GM23248 (cell line): Measurements from ENCODE around the gene OLFML1. TPM values are rescaled to one million over a fixed set of nuclear protein-coding genes. Genes with fewer than 3 reads are reported as not detected.

Experiments used
- DNase-seq: peaks from one replicate; pipeline ENCODE4 v3.0.0-alpha.2; 2015
- H2AFZ ChIP-seq: fragments of 200-600 bp; sonication (generic); 2 replicates; pipeline ENCODE4 v1.6.1; 2016; ENCODE audit warnings: antibody characterized with exemption
- H3F3A ChIP-seq: fragments of 200-600 bp; sonication (generic); 2 replicates; pipeline ENCODE4 v1.6.1; 2016; ENCODE audit warnings: mild to moderate bottlenecking, antibody characterized with exemption, mixed run types; ENCODE audit not compliant: insufficient read depth
- H3K27ac ChIP-seq: fragments of 200-600 bp; sonication (generic); 2 replicates; pipeline ENCODE4 v1.5.1; 2016; ENCODE audit warnings: mild to moderate bottlenecking
- H3K27me3 ChIP-seq: fragments of 200-600 bp; sonication (generic); replicated peaks from 2 replicates; pipeline ENCODE4 v1.6.1; 2016; ENCODE audit warnings: mild to moderate bottlenecking; ENCODE audit not compliant: insufficient read depth
- H3K36me3 ChIP-seq: fragments of 200-600 bp; sonication (generic); 2 replicates; pipeline ENCODE4 v1.6.1; 2016; ENCODE audit warnings: low read depth, mild to moderate bottlenecking
- H3K4me1 ChIP-seq: fragments of 200-600 bp; sonication (generic); 2 replicates; pipeline ENCODE4 v1.6.1; 2016; ENCODE audit warnings: mild to moderate bottlenecking; ENCODE audit not compliant: insufficient read depth
- H3K4me2 ChIP-seq: fragments of 200-600 bp; sonication (generic); one replicate; pipeline ENCODE4 v1.6.1; 2016; ENCODE audit warnings: mild to moderate bottlenecking; ENCODE audit not compliant: unreplicated experiment
- H3K4me3 ChIP-seq: fragments of 200-600 bp; sonication (generic); 2 replicates; pipeline ENCODE4 v1.5.1; 2016; ENCODE audit warnings: mild to moderate bottlenecking
- H3K79me2 ChIP-seq: fragments of 200-600 bp; sonication (generic); 2 replicates; pipeline ENCODE4 v1.6.1; 2016; ENCODE audit warnings: mild to moderate bottlenecking; ENCODE audit not compliant: insufficient read depth
- H3K9ac ChIP-seq: fragments of 200-600 bp; sonication (generic); 2 replicates; pipeline ENCODE4 v1.6.1; 2016; ENCODE audit warnings: mild to moderate bottlenecking
- H3K9me2 ChIP-seq: fragments of 200-600 bp; sonication (generic); 2 replicates; pipeline ENCODE4 v1.6.1; 2016; ENCODE audit warnings: mixed run types, mild to moderate bottlenecking, moderate library complexity; ENCODE audit not compliant: insufficient read depth
- H3K9me3 ChIP-seq: fragments of 200-600 bp; sonication (generic); one replicate; pipeline ENCODE4 v1.6.1; 2017; ENCODE audit warnings: low read depth
- H4K20me1 ChIP-seq: fragments of 200-600 bp; sonication (generic); 2 replicates; pipeline ENCODE4 v1.6.0; 2016; ENCODE audit not compliant: insufficient read depth
- EZH2 ChIP-seq: fragments of 200-600 bp; sonication (generic); IDR thresholded peaks from 2 replicates; pipeline ENCODE4 v1.6.1; 2018; ENCODE audit warnings: antibody characterized with exemption, mild to moderate bottlenecking; ENCODE audit not compliant: insufficient read depth, poor library complexity, severe bottlenecking
- EZH2phosphoT487 ChIP-seq: fragments of 200-600 bp; sonication (generic); IDR thresholded peaks from 2 replicates; pipeline ENCODE4 v1.6.1; 2018; ENCODE audit warnings: antibody characterized with exemption, moderate library complexity, mild to moderate bottlenecking, low read depth; ENCODE audit not compliant: insufficient read depth
- WGBS, 2 experiments: methylation state at CpG; one replicate each; pipeline ENCODE4 v1.1.6; 2015 to 2017; ENCODE audit warnings: low lambda C conversion rate in 2 of 2, low coverage in 1 of 2; ENCODE audit errors: missing lambda C conversion rate in 2 of 2; 5-methylcytosine and 5-hydroxymethylcytosine counted together
- in situ Hi-C: fragments of 300-500 bp; cut with MboI; formaldehyde crosslinking; loops from 2 replicates; pipeline ENCODE4 v1.15.0; 2020
- polyA plus RNA-seq: library from polyadenylated mRNA; unstranded; fragments of >200 nt; fragmentation: Nextera tagmentation; extraction: Ambion mirVana; gene quantifications from 2 replicates; pipeline ENCODE4 v1.2.1, GENCODE V29; 2016
- total RNA-seq: library from RNA; depleted of rRNA; stranded (reverse); fragments of >200 nt; shearing (Covaris generic); gene quantifications from 2 replicates; pipeline ENCODE4 v1.2.3, GENCODE V29; 2014

OLFML1 gene
- total and polyA plus RNA-seq, 2 experiments from 2014 or later: 0.32 to 0.53 TPM

DNA sequence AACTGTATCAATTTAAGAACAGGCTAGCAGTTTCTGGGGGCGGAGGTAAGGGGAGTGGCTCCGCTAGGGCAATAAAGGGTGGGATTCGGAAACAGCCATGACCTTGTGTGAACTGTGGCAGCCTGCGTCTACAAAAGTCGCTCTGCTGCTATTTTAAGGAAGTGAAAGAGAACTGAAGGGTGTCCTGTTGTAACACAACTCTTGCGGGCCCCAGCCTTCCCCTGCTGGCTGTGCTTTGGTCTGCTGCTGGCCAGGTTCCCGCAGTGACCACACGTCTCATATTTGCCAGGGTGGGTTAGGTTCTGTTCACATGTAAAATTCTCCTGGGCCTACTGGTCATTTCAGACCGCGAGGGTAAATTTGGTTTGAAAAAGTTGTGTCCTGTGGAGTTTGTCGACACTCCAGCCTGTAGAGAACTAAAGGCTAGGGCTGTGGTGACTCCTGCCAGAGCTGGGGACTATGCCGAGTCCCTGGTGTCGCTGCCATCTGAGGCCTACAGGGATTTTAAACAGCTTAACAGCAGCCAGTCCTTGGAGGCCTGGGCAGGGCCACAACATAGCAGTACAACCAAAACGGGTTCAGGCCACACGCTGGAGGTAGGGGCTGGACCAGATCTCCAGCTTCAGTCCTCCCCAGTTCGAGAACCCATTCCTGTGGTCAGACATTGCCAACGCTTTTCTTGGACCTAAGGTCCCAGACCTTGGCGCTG, 27.4 kb downstream of the OLFML1 start:
- H3K27ac ChIP-seq: peak overlapping the region; percentile 68
- H3K27me3 ChIP-seq: 0 out of 2 replicates have a peak, but pooled peaks cover 6% of the 10 kb centered on the region
- TF ChIP-seq EZH2phosphoT487 (no peak), EZH2 (no peak)
- H3K36me3 ChIP-seq: no peaks in the 10 kb centered on the region
- peak overlapping the region; percentile 78 for H3K4me3 ChIP-seq
- no peaks in the 10 kb centered on the region for H3K79me2 ChIP-seq
- WGBS, 2 experiments: 11 to 13% methylated on average over 18 of the region's 18 CpGs
- peak overlapping the region; percentile 89 for H2AFZ ChIP-seq
- peak overlapping the region; percentile 85 for H3K9ac ChIP-seq
- H3F3A ChIP-seq: no peaks in the 10 kb centered on the region
- no peaks in the 10 kb centered on the region for H4K20me1 ChIP-seq
- in situ Hi-C loops: no loop called here
- DNase-seq: peak; percentile 76
- H3K9me2 ChIP-seq: no peaks in the 10 kb centered on the region
- H3K4me1 ChIP-seq: peaks cover 8% of the 10 kb centered on the region; the same call in 1 of the 2 replicates
- no peaks in the 10 kb centered on the region for H3K9me3 ChIP-seq
- peak overlapping the region; percentile 79 for H3K4me2 ChIP-seq

GRCh38 chr11:7513234-7514098, 28.2 kb downstream of the OLFML1 start, which contains the start of gene PPFIBP2:
PPFIBP2 (plus strand) TSS chr11:7513999; CDS start chr11:7549476, 35,477 bp downstream.
- no peaks in the 10 kb centered on the region for H3K36me3 ChIP-seq
- peak within 1 kb of the TSS; percentile 78 for H3K4me3 ChIP-seq
- peak; percentile 87 for DNase-seq
- H3K4me1 ChIP-seq: peaks cover 8% of the 10 kb centered on the region; the same call in 1 of the 2 replicates
- H2AFZ ChIP-seq: peak within 1 kb of the TSS; percentile 89
- no peaks in the 10 kb centered on the region for H3K9me2 ChIP-seq
- no peaks in the 10 kb centered on the region for H3K79me2 ChIP-seq
- 0 out of 2 replicates have a peak, but pooled peaks cover 6% of the 10 kb centered on the region for H3K27me3 ChIP-seq
- no peaks in the 10 kb centered on the region for H4K20me1 ChIP-seq
- peak within 1 kb of the TSS; percentile 68 for H3K27ac ChIP-seq
- TF ChIP-seq EZH2 (no peak), EZH2phosphoT487 (no peak)
- H3K9ac ChIP-seq: peak within 1 kb of the TSS; percentile 85
- no peaks in the 10 kb centered on the region for H3K9me3 ChIP-seq
- H3F3A ChIP-seq: no peaks in the 10 kb centered on the region
- WGBS, 2 experiments: 0 to 1% methylated on average over 38 to 65 of the region's 79 CpGs
- in situ Hi-C loops: no loop called here
- H3K4me2 ChIP-seq: peak within 1 kb of the TSS; percentile 79

- no peaks in the 10 kb centered on the region for H3K9me3 ChIP-seq
- TF ChIP-seq EZH2phosphoT487 (no peak), EZH2 (no peak)
- WGBS, 2 experiments: 4 to 5% methylated on average over 24 to 28 of the region's 31 CpGs
Observed at GRCh38 chr11:7514099-7514591, 28.8 kb downstream of the OLFML1 start.

GRCh38 chr11:7515447-7515886, 30.2 kb downstream of the OLFML1 start:
- WGBS, 2 experiments: 71 to 76% methylated on average over 1 of the region's 1 CpG
- H3K4me1 ChIP-seq: peaks cover 8% of the 10 kb centered on the region; the same call in 1 of the 2 replicates
- H3F3A ChIP-seq: no peaks in the 10 kb centered on the region
- no peaks in the 10 kb centered on the region for H3K9me3 ChIP-seq
- no peak overlapping the region for H3K27ac ChIP-seq
- H3K79me2 ChIP-seq: no peaks in the 10 kb centered on the region
- H2AFZ ChIP-seq: no peak overlapping the region
- no peak overlapping the region for H3K9ac ChIP-seq
- H3K9me2 ChIP-seq: no peaks in the 10 kb centered on the region
- no peaks in the 10 kb centered on the region for H3K36me3 ChIP-seq
- TF ChIP-seq EZH2phosphoT487 (no peak), EZH2 (no peak)
- H3K27me3 ChIP-seq: 0 out of 2 replicates have a peak, but pooled peaks cover 6% of the 10 kb centered on the region
- in situ Hi-C loops: no loop called here
- H4K20me1 ChIP-seq: no peaks in the 10 kb centered on the region
- no peak for DNase-seq
- H3K4me2 ChIP-seq: no peak overlapping the region
- H3K4me3 ChIP-seq: no peak overlapping the region

More at GRCh38 chr11:7514099-7514591, 28.8 kb downstream of the OLFML1 start:
- peak overlapping the region; percentile 79 for H3K4me2 ChIP-seq
- H3K4me1 ChIP-seq: peaks cover 8% of the 10 kb centered on the region; the same call in 1 of the 2 replicates
- peak overlapping the region; percentile 78 for H3K4me3 ChIP-seq
- H2AFZ ChIP-seq: peak overlapping the region; percentile 89
- peak; percentile 38 for DNase-seq
- 0 out of 2 replicates have a peak, but pooled peaks cover 6% of the 10 kb centered on the region for H3K27me3 ChIP-seq
- H3F3A ChIP-seq: no peaks in the 10 kb centered on the region
- in situ Hi-C loops: no loop called here
- no peaks in the 10 kb centered on the region for H3K9me2 ChIP-seq
- H3K79me2 ChIP-seq: no peaks in the 10 kb centered on the region
- peak overlapping the region; percentile 85 for H3K9ac ChIP-seq
- H3K36me3 ChIP-seq: no peaks in the 10 kb centered on the region
- no peaks in the 10 kb centered on the region for H4K20me1 ChIP-seq
- H3K27ac ChIP-seq: no peak overlapping the region
